ENCODE results near the gene RPS6KL1. TPM values are rescaled to one million over a fixed set of nuclear protein-coding genes. Genes with fewer than 3 reads are reported as not detected.

Gene RPS6KL1
- total RNA-seq, 4 donors from 2014 or later, result 0.86 to 7.5 (median 1.8) TPM

GRCh38 chr14:74938531-74939495 lies 15.8 kb upstream of the RPS6KL1 start:
- H3K4me3 ChIP-seq, result no peak overlapping the region
- no peaks in the 10 kb centered on the region for H3K27me3 ChIP-seq
- no peaks in the 10 kb centered on the region for H3K9me3 ChIP-seq
- H3K27ac ChIP-seq, result peak overlapping the region; percentile 82
- peaks cover 56% of the 10 kb centered on the region for H3K4me1 ChIP-seq
- no peaks in the 10 kb centered on the region for H3K36me3 ChIP-seq
- no peak for TF ChIP-seq CTCF (IDR thresholded peaks at IDR 0.05)
- TF ChIP-seq POLR2AphosphoS5 (IDR thresholded peaks at IDR 0.05), result no peak
- TF ChIP-seq POLR2A (IDR thresholded peaks at IDR 0.05), result no peak
- no peak for TF ChIP-seq EP300 (IDR thresholded peaks at IDR 0.05)
- WGBS, result 89% methylated on average over 10 of the region's 10 CpGs
- no peak for DNase-seq (ENCODE audit: low spot score in 2 of 2)

GRCh38 chr14:74937171-74937570 lies 14.1 kb upstream of the RPS6KL1 start:
- H3K36me3 ChIP-seq, result no peaks in the 10 kb centered on the region
- peaks cover 59% of the 10 kb centered on the region for H3K4me1 ChIP-seq
- TF ChIP-seq POLR2A (IDR thresholded peaks at IDR 0.05) (no peak), EP300 (IDR thresholded peaks at IDR 0.05) (no peak), CTCF (IDR thresholded peaks at IDR 0.05) (no peak), POLR2AphosphoS5 (IDR thresholded peaks at IDR 0.05) (no peak)
- no peak overlapping the region for H3K4me3 ChIP-seq
- no peak for DNase-seq (ENCODE audit: low spot score in 2 of 2)
- no peaks in the 10 kb centered on the region for H3K27me3 ChIP-seq
- no peak overlapping the region for H3K27ac ChIP-seq
- no peaks in the 10 kb centered on the region for H3K9me3 ChIP-seq
- 86% methylated on average over 2 of the region's 2 CpGs for WGBS

DNA sequence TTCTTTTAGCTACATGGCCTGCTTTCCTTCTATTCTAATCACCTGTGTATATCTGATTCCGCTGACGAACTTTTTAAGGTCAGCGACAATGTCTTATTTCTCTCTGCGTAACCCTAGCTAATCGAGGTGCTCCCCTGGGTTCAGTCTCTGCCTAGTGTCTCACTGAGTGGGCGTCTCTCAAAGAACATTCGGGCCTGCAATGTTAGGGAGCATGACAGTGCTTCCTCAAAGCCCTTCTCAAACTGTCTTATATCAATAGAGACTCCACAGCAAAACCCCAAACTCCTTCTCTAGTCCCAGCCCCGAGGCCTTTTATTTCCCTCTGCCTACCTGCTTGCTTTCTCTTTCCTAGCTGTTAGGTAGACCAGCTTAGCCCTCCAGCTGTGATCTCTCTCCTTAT lies 13.7 kb upstream of the RPS6KL1 start:
- DNase-seq (ENCODE audit: low spot score in 2 of 2), result no peak
- WGBS, result 95% methylated on average over 8 of the region's 8 CpGs
- Histone ChIP-seq H3K36me3 (no peaks in the 10 kb centered on the region), H3K27ac (no peak overlapping the region), H3K4me1 (peaks cover 55% of the 10 kb centered on the region), H3K9me3 (no peaks in the 10 kb centered on the region), H3K4me3 (no peak overlapping the region), H3K27me3 (no peaks in the 10 kb centered on the region)
- TF ChIP-seq EP300 (IDR thresholded peaks at IDR 0.05), result no peak

DNA sequence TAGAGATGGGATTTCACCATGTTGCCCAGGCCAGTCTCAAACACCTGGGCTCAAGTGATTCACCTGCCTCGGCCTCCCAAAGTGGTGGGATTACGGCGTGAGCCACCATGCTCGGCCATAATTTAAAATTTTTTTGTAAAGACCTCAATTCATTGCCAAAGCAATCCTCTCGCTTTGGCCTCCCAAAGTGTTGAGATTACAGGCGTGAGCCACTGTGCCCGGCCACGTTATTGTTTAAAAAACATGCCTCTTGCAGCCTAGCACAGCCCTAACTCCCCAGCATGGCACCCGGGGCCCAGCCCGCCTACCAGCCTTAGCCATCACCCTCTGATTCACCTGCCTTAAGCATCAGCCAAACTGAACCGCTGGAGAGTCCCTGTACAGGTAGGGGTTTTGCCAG lies 13.1 kb upstream of the RPS6KL1 start:
- no peak overlapping the region for H3K4me3 ChIP-seq
- no peak for DNase-seq (ENCODE audit: low spot score in 2 of 2)
- no peak overlapping the region for H3K27ac ChIP-seq
- no peaks in the 10 kb centered on the region for H3K36me3 ChIP-seq
- TF ChIP-seq EP300 (IDR thresholded peaks at IDR 0.05), result no peak
- no peak for TF ChIP-seq CTCF (IDR thresholded peaks at IDR 0.05)
- TF ChIP-seq POLR2A (IDR thresholded peaks at IDR 0.05), result no peak
- TF ChIP-seq POLR2AphosphoS5 (IDR thresholded peaks at IDR 0.05), result no peak
- no peaks in the 10 kb centered on the region for H3K27me3 ChIP-seq
- peaks cover 49% of the 10 kb centered on the region for H3K4me1 ChIP-seq
- WGBS, result 93% methylated on average over 11 of the region's 11 CpGs
- no peaks in the 10 kb centered on the region for H3K9me3 ChIP-seq

GRCh38 chr14:74935360-74935680 lies 12.3 kb upstream of the RPS6KL1 start:
- no peak overlapping the region for H3K27ac ChIP-seq
- H3K4me1 ChIP-seq, result peaks cover 42% of the 10 kb centered on the region
- WGBS, result 81% methylated on average over 9 of the region's 9 CpGs
- H3K27me3 ChIP-seq, result no peaks in the 10 kb centered on the region
- no peak for DNase-seq (ENCODE audit: low spot score in 2 of 2)
- H3K4me3 ChIP-seq, result no peak overlapping the region
- H3K36me3 ChIP-seq, result no peaks in the 10 kb centered on the region
- TF ChIP-seq POLR2AphosphoS5 (IDR thresholded peaks at IDR 0.05), result no peak
- no peak for TF ChIP-seq POLR2A (IDR thresholded peaks at IDR 0.05)
- TF ChIP-seq EP300 (IDR thresholded peaks at IDR 0.05), result no peak
- no peak for TF ChIP-seq CTCF (IDR thresholded peaks at IDR 0.05)
- H3K9me3 ChIP-seq, result no peaks in the 10 kb centered on the region

Measured in suprapubic skin (tissue), 4 donors.